ENCODE measurements around the gene VPS33B.

DNA sequence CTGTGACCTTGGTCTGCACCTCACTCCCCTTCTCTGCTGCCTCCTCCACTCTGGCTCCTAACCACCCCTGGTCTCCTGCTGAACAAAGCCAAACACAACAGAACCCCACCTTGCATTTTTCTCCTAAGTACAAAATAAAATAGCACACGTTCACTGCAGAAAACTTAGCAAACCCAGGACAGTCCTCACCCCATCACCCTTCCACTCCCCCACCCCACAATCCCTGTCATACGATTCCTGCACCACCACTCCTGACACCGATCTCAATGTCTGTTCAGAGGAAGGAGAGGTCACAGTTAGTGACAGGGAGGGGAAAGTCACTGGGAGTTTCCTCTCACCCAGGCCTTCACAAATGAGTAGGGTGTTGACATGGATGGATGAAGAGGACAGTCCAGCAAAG lies 4.2 kb downstream of the VPS33B start:
- TF ChIP-seq, protein P1, sequence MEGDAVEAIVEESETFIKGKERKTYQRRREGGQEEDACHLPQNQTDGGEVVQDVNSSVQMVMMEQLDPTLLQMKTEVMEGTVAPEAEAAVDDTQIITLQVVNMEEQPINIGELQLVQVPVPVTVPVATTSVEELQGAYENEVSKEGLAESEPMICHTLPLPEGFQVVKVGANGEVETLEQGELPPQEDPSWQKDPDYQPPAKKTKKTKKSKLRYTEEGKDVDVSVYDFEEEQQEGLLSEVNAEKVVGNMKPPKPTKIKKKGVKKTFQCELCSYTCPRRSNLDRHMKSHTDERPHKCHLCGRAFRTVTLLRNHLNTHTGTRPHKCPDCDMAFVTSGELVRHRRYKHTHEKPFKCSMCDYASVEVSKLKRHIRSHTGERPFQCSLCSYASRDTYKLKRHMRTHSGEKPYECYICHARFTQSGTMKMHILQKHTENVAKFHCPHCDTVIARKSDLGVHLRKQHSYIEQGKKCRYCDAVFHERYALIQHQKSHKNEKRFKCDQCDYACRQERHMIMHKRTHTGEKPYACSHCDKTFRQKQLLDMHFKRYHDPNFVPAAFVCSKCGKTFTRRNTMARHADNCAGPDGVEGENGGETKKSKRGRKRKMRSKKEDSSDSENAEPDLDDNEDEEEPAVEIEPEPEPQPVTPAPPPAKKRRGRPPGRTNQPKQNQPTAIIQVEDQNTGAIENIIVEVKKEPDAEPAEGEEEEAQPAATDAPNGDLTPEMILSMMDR (IDR thresholded peaks at IDR 0.05; ENCODE audit: low read depth, low read length): no peak
- no peak for TF ChIP-seq EZH2phosphoT487 (IDR thresholded peaks at IDR 0.05; ENCODE audit: low read depth)
